ENCODE results near the gene CHRNA5. TPM values are rescaled to one million over a fixed set of nuclear protein-coding genes. Genes with fewer than 3 reads are reported as not detected.
"Not testable (repeated sequence)": the region's sequence is repeated elsewhere in the genome, so short reads cannot be mapped to it uniquely, and the experiment has no call there.

Gene CHRNA5
- 10 to 100 TPM in 1 of 4 donors, 1 to 10 TPM in 3; 5.8 to 11.1 (median 8.1) TPM for polyA plus RNA-seq (ENCODE audit: insufficient read length in 4 of 4)

DNA sequence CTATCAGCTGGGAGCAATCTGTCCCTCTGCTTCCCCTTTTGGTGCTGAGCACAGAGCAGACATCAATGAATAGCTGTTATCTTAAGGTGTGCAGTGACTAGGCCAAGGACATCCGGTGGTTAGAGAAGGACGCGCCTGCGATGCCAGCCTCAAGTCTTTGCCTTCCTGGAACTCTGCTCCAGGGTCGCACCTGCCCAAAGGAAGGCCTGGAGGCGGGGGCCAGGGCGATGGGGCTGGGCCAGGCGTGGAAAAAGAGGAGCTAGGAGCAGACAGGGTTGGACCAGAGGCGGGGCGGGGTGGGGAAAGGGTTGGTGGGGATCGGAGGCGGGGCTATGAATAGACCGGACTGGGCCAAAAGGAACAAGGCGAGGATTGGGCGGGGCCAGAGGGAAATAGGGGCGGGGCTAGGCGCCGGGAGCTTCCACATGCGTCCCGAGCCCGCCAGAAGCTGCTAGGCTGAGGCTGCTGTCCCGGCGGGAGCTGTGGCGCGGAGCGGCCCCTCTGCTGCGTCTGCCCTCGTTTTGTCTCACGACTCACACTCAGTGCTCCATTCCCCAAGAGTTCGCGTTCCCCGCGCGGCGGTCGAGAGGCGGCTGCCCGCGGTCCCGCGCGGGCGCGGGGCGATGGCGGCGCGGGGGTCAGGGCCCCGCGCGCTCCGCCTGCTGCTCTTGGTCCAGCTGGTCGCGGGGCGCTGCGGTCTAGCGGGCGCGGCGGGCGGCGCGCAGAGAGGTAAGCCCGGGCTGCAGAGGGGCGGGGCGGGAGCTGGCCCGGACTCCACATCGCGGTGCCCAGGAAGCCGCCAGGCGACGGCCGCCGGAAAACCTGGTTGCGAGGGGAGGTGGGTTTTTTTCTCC is at the start of gene CHRNA5:
Gene CHRNA5 (plus strand): TSS at position 424 of the 854 bp plus-strand sequence. CDS start 200 bp downstream, at position 624.
- DNase-seq (ENCODE audit: low read depth in 4 of 4, low spot score in 3 of 4), result peak in 3 of 4 donors; percentile 66 to 82 (median 67)

GRCh38 chr15:78520035-78520434 is 45.3 kb upstream of the CHRNA5 start:
- not testable (repeated sequence) for DNase-seq (ENCODE audit: low read depth in 4 of 4, low spot score in 3 of 4)

- no peak for DNase-seq (ENCODE audit: low read depth in 4 of 4, low spot score in 3 of 4)
Measured at GRCh38 chr15:78524230-78524629, 41.1 kb upstream of the CHRNA5 start.

DNA sequence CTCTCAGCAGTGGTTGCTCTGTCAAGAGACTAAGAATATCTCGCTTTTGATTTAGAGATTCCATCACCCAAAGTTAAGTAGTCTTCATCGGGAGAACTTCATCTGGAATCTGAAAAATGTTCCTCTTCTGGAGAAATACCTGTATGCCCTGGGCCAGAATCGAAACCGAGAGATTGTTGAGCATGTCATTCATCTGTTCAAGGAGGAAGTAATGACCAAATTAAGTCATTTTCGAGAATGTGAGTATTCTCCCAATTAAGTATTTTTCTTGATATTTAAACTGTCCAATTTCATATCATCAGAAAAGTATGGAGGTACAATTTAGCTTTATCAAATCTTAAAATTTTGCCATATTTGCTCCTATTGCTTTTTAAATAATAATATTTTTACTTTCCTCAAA is 38.0 kb upstream of the CHRNA5 start:
- DNase-seq (ENCODE audit: low read depth in 4 of 4, low spot score in 3 of 4), result no peak

DNA sequence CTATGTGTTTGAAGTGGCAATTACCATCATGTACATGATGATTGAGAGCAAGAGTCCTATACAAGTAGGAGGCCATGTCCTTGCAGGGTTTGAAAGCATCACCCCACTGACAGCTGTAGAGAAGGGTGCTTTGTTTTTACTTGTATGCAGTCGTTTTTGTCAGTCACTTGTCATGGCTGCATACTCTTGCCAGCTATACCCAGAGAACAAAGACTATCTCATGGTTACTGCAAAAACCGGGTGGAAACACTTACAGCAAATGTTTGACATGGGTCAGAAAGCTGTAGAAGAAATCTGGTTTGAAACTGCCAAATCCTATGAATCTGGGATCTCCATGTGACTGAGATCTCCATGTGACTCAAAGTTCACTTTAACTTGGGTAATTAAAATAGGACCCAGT is 32.0 kb upstream of the CHRNA5 start:
- no peak for DNase-seq (ENCODE audit: low read depth in 4 of 4, low spot score in 3 of 4)

DNA sequence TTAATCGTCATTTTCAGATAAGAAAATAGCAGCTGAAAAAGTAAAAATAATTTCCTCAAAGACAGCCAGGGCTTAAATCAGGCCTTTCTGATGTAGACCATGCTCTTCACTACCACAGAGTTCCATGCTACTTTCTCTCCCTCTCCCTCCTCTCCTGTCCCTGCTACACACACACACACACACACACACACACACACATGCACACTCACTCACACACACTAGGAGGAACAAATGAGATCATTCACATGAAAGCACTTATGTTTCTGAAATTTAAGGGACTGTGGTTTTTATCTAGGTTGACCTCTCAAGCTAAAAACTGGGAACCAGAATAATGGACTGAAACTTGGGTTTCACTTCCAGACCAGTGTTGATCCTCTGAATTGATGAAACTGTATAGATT is 29.2 kb upstream of the CHRNA5 start:
- DNase-seq (ENCODE audit: low read depth in 4 of 4, low spot score in 3 of 4), result no peak

DNA sequence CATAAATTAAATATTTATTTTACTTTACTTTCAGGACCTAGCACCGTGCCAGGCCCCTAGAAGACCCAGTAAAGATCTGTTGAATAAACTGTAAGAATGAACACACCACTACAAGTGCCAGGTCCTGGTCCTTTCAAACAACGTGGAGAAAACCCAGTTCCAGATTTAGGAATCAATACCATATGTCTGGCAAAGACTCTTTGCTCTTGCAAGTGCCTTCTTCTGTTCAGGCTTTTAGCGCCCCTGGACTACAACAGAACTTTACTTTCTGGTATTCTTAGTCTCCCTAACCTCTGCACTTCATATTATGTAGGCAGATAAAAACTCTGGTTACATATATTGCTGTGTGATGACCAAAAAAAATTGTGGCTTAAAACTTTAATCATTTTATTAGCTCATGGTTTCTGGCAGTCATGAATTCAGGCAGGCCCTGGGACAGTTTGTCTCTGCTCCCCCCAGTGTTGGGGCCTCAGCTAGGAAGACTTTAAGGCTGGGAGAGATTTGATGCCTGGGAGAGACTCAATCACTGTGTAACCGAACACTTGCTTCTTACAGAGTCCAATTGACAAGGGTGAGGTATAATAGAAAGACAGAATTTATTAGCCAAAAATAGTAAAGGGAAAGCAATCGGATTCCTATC is 27.9 kb upstream of the CHRNA5 start:
- DNase-seq (ENCODE audit: low read depth in 4 of 4, low spot score in 3 of 4), result no peak

GRCh38 chr15:78538358-78538757 is 27.0 kb upstream of the CHRNA5 start:
- DNase-seq (ENCODE audit: low read depth in 4 of 4, low spot score in 3 of 4), result no peak

- DNase-seq (ENCODE audit: low read depth in 4 of 4, low spot score in 3 of 4), result not testable (repeated sequence)
Measured at GRCh38 chr15:78539464-78540140, 25.7 kb upstream of the CHRNA5 start.

DNA sequence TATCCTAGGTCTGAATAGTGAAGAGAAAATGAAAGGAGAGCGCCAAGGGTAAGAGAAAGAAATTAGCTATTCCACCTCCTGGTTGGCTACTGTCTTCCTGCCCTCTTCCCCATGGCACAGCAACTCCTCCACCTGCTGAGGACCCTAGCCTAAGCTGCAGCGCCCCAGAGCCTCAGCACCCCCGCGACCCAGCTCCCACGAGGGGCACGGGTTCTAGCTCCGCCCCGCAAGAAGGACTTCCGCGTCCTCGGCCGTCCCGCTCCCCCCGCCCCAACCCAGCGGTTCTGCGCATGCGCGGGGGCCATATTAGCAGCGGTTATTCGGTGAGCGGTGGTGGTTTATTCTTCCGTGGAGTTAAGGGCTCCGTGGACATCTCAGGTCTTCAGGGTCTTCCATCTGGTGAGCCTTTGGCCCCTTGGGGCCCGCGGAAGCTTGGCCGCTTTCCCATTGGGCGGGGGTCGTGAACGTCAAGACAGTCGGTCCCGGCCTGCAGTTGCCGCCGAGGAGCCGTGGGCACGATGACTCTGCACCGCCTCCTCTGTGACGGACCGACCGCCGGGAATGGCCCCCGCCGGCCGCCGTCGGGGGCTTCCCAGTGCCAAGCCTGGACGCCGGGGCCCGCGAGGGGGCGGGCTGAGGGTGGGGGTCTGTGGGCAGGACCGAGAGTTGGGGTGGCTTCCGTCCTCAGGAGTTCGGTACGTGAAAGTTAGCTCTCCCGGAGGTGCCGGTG is 25.0 kb upstream of the CHRNA5 start, which contains the start of gene PSMA4:
Gene PSMA4 (plus strand): TSS at position 304 of the 730 bp plus-strand sequence. CDS start 1,484 bp downstream, outside the sequence.
- DNase-seq (ENCODE audit: low read depth in 4 of 4, low spot score in 3 of 4), result peak; percentile 78 to 88 (median 84)

DNA sequence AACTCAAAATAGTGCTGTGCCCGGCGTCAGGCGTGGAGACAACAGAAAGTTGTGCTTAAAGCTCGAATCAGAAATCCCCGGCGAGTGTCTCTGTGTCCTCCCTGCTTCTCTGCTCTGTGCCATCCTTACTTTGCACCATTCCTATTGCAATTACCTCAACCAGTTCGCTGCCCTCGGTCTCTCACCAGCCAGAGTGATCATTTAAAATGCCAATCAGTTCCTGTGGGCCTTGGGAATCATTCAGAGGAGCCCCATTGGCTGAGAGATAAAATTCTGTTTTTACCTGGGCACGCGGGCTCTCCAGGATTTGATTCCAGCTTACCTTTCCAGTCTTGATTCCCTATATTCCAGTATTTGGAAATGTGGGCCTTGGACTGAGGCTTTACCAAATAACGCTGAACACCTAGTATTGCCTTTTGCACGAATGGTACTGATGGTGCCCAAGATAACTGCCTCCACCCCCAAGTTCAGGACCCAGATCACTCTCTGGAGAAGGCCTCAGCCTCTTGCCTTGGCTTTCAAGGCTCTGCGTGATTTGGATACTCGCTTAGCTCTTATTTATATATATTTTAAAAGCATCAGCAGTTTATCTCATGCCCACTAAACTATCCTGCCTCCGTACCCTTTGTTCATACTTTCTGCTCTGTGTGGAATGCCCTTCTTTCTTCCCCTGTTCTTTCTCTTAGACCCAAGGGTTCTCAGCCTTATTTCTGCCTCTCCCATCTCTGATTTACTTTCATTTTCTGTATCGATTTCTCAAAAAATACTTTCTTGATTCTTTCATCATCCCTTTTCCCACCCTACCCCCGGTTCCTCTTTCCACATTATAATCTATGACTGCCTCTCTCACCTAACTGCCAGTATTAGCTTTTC is 24.2 kb upstream of the CHRNA5 start:
- DNase-seq (ENCODE audit: low read depth in 4 of 4, low spot score in 3 of 4), result no peak

DNA sequence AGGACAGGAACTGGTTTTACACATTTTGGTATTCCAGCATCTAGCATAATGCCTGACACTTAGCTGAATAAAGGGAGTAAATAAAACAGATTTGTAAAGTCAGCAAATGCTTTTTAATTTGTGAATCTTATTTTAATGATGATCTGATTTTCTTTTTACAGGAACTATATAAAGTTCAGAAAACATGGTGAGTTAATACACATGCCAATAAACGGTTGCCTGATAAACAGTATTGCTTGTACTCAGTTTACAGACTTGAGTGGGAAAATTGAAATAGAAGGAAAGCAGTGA is 23.6 kb upstream of the CHRNA5 start:
- DNase-seq (ENCODE audit: low read depth in 4 of 4, low spot score in 3 of 4), result no peak

GRCh38 chr15:78542647-78543046 is 22.7 kb upstream of the CHRNA5 start:
- no peak for DNase-seq (ENCODE audit: low read depth in 4 of 4, low spot score in 3 of 4)

- no peak for DNase-seq (ENCODE audit: low read depth in 4 of 4, low spot score in 3 of 4)
Measured at GRCh38 chr15:78550194-78550593, 15.1 kb upstream of the CHRNA5 start.

GRCh38 chr15:78550815-78551214 is 14.5 kb upstream of the CHRNA5 start:
- DNase-seq (ENCODE audit: low read depth in 4 of 4, low spot score in 3 of 4), result no peak

DNA sequence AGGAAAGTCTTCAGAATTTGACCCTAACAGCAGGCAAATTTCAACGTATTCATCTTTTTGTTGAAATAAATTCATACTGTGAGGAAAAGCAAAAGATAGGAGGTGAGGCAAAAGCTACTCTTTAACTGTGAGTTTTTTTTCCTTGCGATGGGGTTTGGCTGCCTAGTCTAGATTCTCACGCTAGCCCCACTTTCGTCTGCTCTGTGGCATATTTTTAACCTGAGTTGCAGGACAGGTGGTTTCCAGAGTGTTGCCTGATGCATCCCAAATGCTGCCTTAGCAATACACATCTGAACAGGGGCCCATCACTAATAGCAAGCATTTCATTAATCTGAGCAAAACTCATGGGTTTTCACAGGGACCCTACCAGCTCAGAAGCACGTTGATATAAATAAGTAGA is 13.4 kb upstream of the CHRNA5 start:
- DNase-seq (ENCODE audit: low read depth in 4 of 4, low spot score in 3 of 4), result no peak

GRCh38 chr15:78552597-78552996 is 12.7 kb upstream of the CHRNA5 start:
- DNase-seq (ENCODE audit: low read depth in 4 of 4, low spot score in 3 of 4), result no peak

DNA sequence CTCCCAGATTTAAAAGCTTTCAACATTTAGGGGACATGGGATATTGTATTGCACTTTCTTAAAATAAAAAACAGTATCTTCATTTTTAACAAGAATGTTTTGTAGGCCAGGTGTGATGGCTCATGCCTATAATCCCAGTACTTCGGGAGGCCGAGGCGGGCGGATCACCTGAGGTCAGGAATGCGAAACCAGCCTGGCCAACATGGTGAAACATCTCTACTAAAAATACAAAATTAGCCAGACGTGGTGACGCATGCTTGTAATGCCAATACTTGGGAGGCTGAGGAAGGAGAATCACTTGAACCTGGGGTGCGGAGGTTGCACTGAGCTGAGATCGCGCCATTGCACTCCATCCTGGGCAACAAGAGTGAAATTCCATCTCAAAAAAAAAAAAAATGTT is 5.1 kb upstream of the CHRNA5 start:
- not testable (repeated sequence) for DNase-seq (ENCODE audit: low read depth in 4 of 4, low spot score in 3 of 4)

DNA sequence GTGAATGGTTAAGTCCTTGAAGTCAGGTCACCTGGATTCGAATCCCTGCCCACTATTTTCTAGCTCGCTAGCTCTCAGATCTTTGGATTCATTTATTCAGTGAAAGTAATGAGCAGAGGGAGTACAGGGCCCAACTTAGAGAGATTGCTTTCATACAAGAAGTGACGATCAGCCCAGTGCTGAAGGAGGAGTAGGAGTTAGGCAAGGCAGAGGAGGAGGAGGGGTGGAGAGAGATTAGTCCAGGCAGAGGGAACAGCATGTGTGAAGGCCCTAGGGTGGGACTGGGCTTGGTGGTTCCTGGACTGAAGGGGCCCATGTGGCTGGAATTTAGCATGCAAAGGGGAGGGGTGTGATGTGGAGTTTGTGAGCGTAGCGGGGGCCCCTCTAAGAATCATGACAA is 3.8 kb upstream of the CHRNA5 start:
- no peak for DNase-seq (ENCODE audit: low read depth in 4 of 4, low spot score in 3 of 4)

GRCh38 chr15:78563092-78563491 is 2.2 kb upstream of the CHRNA5 start:
- DNase-seq (ENCODE audit: low read depth in 4 of 4, low spot score in 3 of 4), result no peak

Data from right renal pelvis (tissue), 4 donors.